Breast epithelium (tissue), 3 donors: ENCODE data around the gene CXCL16.

Experiments
- CTCF ChIP-seq, 3 donors: fragments of 450-650 bp; IDR thresholded peaks; one replicate each; pipeline ENCODE4 v1.5.1; 2016 to 2017; ENCODE audit warnings: antibody characterized with exemption in 3 of 3, mild to moderate bottlenecking in 3 of 3, moderate library complexity in 3 of 3
- POLR2A ChIP-seq: fragments of 450-650 bp; IDR thresholded peaks from one replicate; pipeline ENCODE4 v1.6.1; 2016; ENCODE audit warnings: antibody characterized with exemption, mild to moderate bottlenecking, moderate library complexity

GRCh38 chr17:4764595-4764994, 24.9 kb upstream of the CXCL16 start:
- TF ChIP-seq CTCF (IDR thresholded peaks at IDR 0.05) (no peak), POLR2A (no peak)
